Measurements from ENCODE around the gene PSMC5.

GRCh38 chr17:63824362-63824761 is 2.9 kb upstream of the PSMC5 start:
- TF ChIP-seq POLR2A (IDR thresholded peaks at IDR 0.05) (no peak), EP300 (IDR thresholded peaks at IDR 0.05) (no peak)
- TF ChIP-seq, protein P1, sequence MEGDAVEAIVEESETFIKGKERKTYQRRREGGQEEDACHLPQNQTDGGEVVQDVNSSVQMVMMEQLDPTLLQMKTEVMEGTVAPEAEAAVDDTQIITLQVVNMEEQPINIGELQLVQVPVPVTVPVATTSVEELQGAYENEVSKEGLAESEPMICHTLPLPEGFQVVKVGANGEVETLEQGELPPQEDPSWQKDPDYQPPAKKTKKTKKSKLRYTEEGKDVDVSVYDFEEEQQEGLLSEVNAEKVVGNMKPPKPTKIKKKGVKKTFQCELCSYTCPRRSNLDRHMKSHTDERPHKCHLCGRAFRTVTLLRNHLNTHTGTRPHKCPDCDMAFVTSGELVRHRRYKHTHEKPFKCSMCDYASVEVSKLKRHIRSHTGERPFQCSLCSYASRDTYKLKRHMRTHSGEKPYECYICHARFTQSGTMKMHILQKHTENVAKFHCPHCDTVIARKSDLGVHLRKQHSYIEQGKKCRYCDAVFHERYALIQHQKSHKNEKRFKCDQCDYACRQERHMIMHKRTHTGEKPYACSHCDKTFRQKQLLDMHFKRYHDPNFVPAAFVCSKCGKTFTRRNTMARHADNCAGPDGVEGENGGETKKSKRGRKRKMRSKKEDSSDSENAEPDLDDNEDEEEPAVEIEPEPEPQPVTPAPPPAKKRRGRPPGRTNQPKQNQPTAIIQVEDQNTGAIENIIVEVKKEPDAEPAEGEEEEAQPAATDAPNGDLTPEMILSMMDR (IDR thresholded peaks at IDR 0.05) = no peak
